A549 (cell line): ENCODE results near the gene TYW5. TPM values are rescaled to one million over a fixed set of nuclear protein-coding genes. Genes with fewer than 3 reads are reported as not detected.

Experiments used
- ATAC-seq, 2 experiments: fragments of 200-7000 bp in 1 of 2; fragments of >200 bp in 1 of 2; cut with Nextera tagmentation in 1 of 2; cut with Tn5 transposase in 1 of 2; 3 replicates each; pipeline versions ENCODE4 v1.8.0 to v1.9.1; 2018 to 2020; ENCODE audit warnings: mild to moderate bottlenecking in 1 of 2, moderate library complexity in 1 of 2
- CTCF ChIA-PET: fragments of 300-600 bp; sonication (Branson Sonifier 250); formaldehyde crosslinking; extraction: SDS; loops from one replicate; lab custom pipeline; 2021; ENCODE audit warnings: antibody characterized with exemption, inconsistent platforms; lab: Yijun Ruan, JAX
- POLR2A ChIA-PET: fragments of 350-600 bp; formaldehyde crosslinking; extraction: SDS; loops from one replicate; lab custom pipeline; 2021; ENCODE audit warnings: antibody characterized with exemption, inconsistent platforms; lab: Yijun Ruan, JAX
- DNase-seq, 2 experiments: peaks; one replicate each; pipeline versions ENCODE4 v3.0.0 to v3.0.0-alpha.2; 2011 to 2016; ENCODE audit warnings: low read depth in 1 of 2, low spot score in 1 of 2
- FAIRE-seq: peaks from 2 replicates; lab custom pipeline; 2011; peaks lifted over from hg19 to GRCh38; lab: Jason Lieb, UNC
- H3K27ac ChIP-seq, 2 experiments: fragments of >200 bp; sonication (Bioruptor Twin); formaldehyde crosslinking; 3 replicates each; pipeline ENCODE4 v1.5.1; 2016 to 2017
- H3K4me1 ChIP-seq: fragments of >200 bp; sonication (Bioruptor Twin); formaldehyde crosslinking; 3 replicates; pipeline ENCODE4 v1.6.1; 2016
- H3K4me2 ChIP-seq: fragments of >200 bp; sonication (Bioruptor Twin); formaldehyde crosslinking; 3 replicates; pipeline ENCODE4 v1.6.1; 2016
- H3K4me3 ChIP-seq: fragments of >200 bp; sonication (Bioruptor Twin); formaldehyde crosslinking; 3 replicates; pipeline ENCODE4 v1.5.1; 2016
- H3K9me3 ChIP-seq: fragments of >200 bp; sonication (Bioruptor Twin); formaldehyde crosslinking; 3 replicates; pipeline ENCODE4 v1.6.1; 2016
- BCL3 ChIP-seq: fragments of >200 bp; sonication (Bioruptor Twin); formaldehyde crosslinking; IDR thresholded peaks from 3 replicates; pipeline ENCODE4 v1.6.1; 2016
- ELK1 ChIP-seq: fragments of 150-350 bp; IDR thresholded peaks from 2 replicates; pipeline ENCODE4 v1.6.1; 2014; ENCODE audit warnings: low read depth, mild to moderate bottlenecking, low read length
- FOSB ChIP-seq: fragments of 250-450 bp; sonication (Bioruptor Pico); IDR thresholded peaks from 2 replicates; pipeline ENCODE4 v1.5.0; 2020; ENCODE audit warnings: mild to moderate bottlenecking, moderate library complexity
- FOXS1 ChIP-seq: fragments of 250-450 bp; sonication (Bioruptor Pico); IDR thresholded peaks from 2 replicates; pipeline ENCODE4 v1.5.0; 2020; ENCODE audit warnings: mild to moderate bottlenecking, moderate library complexity
- GATA3 ChIP-seq: IDR thresholded peaks from 2 replicates; pipeline ENCODE4 v1.6.1; 2012; ENCODE audit warnings: borderline replicate concordance
- HDAC2 ChIP-seq: fragments of 200-600 bp; sonication (generic); IDR thresholded peaks from 2 replicates; pipeline ENCODE4 v1.6.1; 2016
- HOXB5 ChIP-seq: fragments of 250-450 bp; sonication (Bioruptor Pico); IDR thresholded peaks from 2 replicates; pipeline ENCODE4 v1.5.0; 2020; ENCODE audit warnings: mild to moderate bottlenecking, moderate library complexity
- JUN ChIP-seq, 2 experiments: fragments of >200 bp; sonication (Bioruptor Twin); formaldehyde crosslinking; IDR thresholded peaks; 2 replicates in 1 of 2; 3 replicates in 1 of 2; pipeline ENCODE4 v1.6.1; 2016 to 2017
- KDM5A ChIP-seq: fragments of 200-600 bp; sonication (generic); IDR thresholded peaks from 2 replicates; pipeline ENCODE4 v1.6.1; 2016; ENCODE audit warnings: antibody characterized with exemption, mild to moderate bottlenecking
- MAFK ChIP-seq: fragments of 450-650 bp; IDR thresholded peaks from 2 replicates; pipeline ENCODE4 v1.6.1; 2014; ENCODE audit not compliant: partially characterized antibody
- MAX ChIP-seq: IDR thresholded peaks from 2 replicates; pipeline ENCODE4 v1.6.1; 2012
- NFE2L2 ChIP-seq: fragments of 150-350 bp; conservative IDR thresholded peaks from 2 replicates; pipeline ENCODE4 v1.6.1; 2014; ENCODE audit warnings: low read length
- POLR2A ChIP-seq: IDR thresholded peaks from 2 replicates; pipeline ENCODE4 v1.6.1; 2012; ENCODE audit warnings: mild to moderate bottlenecking, low read length
- POLR2AphosphoS2 ChIP-seq: conservative IDR thresholded peaks from 2 replicates; pipeline ENCODE4 v1.6.1; 2012; ENCODE audit warnings: low read length, improper control_type of control experiment, inconsistent platforms
- RAD21 ChIP-seq, 2 experiments: fragments of >200 bp in 1 of 2; sonication (Bioruptor Twin) in 1 of 2; formaldehyde crosslinking in 1 of 2; IDR thresholded peaks in 1 of 2; conservative IDR thresholded peaks in 1 of 2; 2 replicates in 1 of 2; 3 replicates in 1 of 2; pipeline ENCODE4 v1.6.1; 2012 to 2018; ENCODE audit warnings: inconsistent platforms in 1 of 2
- RARB ChIP-seq: fragments of 250-450 bp; sonication (Bioruptor Pico); IDR thresholded peaks from 2 replicates; pipeline ENCODE4 v1.8.0; 2021; ENCODE audit warnings: mild to moderate bottlenecking, moderate library complexity
- RCOR1 ChIP-seq: fragments of 150-350 bp; IDR thresholded peaks from 2 replicates; pipeline ENCODE4 v1.6.1; 2014; ENCODE audit warnings: antibody characterized with exemption, low read length, low read depth
- REST ChIP-seq: fragments of 200-600 bp; sonication (generic); IDR thresholded peaks from 2 replicates; pipeline ENCODE4 v1.6.1; 2016; ENCODE audit warnings: antibody characterized with exemption, mild to moderate bottlenecking, moderate library complexity
- SMC3 ChIP-seq: fragments of >200 bp; sonication (Bioruptor Twin); formaldehyde crosslinking; IDR thresholded peaks from 3 replicates; pipeline ENCODE4 v1.6.1; 2018; ENCODE audit warnings: inconsistent platforms
- ZFP36 ChIP-seq: fragments of 450-650 bp; IDR thresholded peaks from 2 replicates; pipeline ENCODE4 v1.6.1; 2014; ENCODE audit warnings: borderline replicate concordance; ENCODE audit not compliant: partially characterized antibody
- ZNF302 ChIP-seq: fragments of 250-450 bp; sonication (Bioruptor Pico); IDR thresholded peaks from 2 replicates; pipeline ENCODE4 v1.9.0; 2021; ENCODE audit warnings: inconsistent platforms, mild to moderate bottlenecking, moderate library complexity
- WGBS: methylation state at CpG from one replicate; pipeline ENCODE4 v1.1.6; 2017; ENCODE audit errors: missing lambda C conversion rate; 5-methylcytosine and 5-hydroxymethylcytosine counted together
- polyA plus RNA-seq, 4 experiments: library from polyadenylated mRNA; depleted of rRNA in 3 of 4; stranded (reverse); fragments of >200 nt; fragmentation: RNase III in 1 of 4; extraction: RNeasy Plus Mini Kit Qiagen cat#74134 plus additional on column Dnase treatment in 1 of 4; gene quantifications; 2 replicates in 3 of 4; 3 replicates in 1 of 4; pipeline ENCODE4 v1.2.3, GENCODE V29; 2011 to 2017
- TF ChIP-seq, protein P1 (sequence below): fragments of 250-450 bp; sonication (Bioruptor Pico); IDR thresholded peaks from 2 replicates; pipeline ENCODE4 v1.5.0; 2021; ENCODE audit warnings: mild to moderate bottlenecking, moderate library complexity, borderline replicate concordance

TYW5 gene
- polyA plus RNA-seq, 2 of the 4 experiments (the other 2 are of a cell fraction) = 7.8 to 15.2 TPM

GRCh38 chr2:199966405-199966804 is 11.1 kb upstream of the TYW5 start:
- TF ChIP-seq RARB (CRISPR knock-in tag) (no peak), MAFK (no peak), NFE2L2 (no peak), KDM5A (no peak), SMC3 (no peak), ELK1 (no peak), ZFP36 (no peak), RCOR1 (no peak), HDAC2 (no peak), FOXS1 (CRISPR knock-in tag) (no peak), POLR2A (no peak), REST (no peak), HOXB5 (CRISPR knock-in tag) (no peak), MAX (no peak), BCL3 (no peak), RAD21 (conservative IDR thresholded peaks at IDR 0.05 in 1 of 2, IDR thresholded peaks at IDR 0.05 in 1 of 2) (no peak)
- H3K9me3 ChIP-seq = no peaks in the 10 kb centered on the region
- POLR2A ChIA-PET = no interaction called here
- CTCF ChIA-PET = interaction anchor here (1.6 kb wide), 1 partner anchor 8 kb away, joined by 8 read pairs; no protein-coding TSS in a partner anchor
- no peak for ATAC-seq
- 86% methylated on average over 2 of the region's 2 CpGs for WGBS
- H3K4me3 ChIP-seq = no peak overlapping the region
- H3K27ac ChIP-seq = no peak overlapping the region
- no peak overlapping the region for H3K4me2 ChIP-seq
- DNase-seq = no peak
- FAIRE-seq = no peak
- H3K4me1 ChIP-seq = no peaks in the 10 kb centered on the region

DNA sequence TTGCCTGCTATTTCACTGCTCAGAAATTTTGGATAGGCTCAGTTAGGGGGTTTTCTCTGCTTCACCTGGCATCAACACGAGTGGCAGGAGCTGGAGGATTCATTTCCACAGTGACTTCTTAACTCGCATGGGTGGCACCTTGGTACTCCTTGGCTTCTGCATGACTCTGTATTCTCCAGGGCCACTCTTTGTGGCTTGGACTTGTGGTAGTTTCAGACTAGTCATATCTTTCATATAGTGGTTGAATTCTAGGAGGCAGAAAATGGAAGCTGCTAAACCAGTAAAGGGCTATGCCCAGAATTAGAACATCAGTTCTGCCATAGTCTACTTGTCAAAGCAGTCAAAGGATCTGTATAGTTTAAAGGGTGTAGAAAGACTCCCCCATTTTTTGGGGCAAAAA is 6.9 kb upstream of the TYW5 start:
- no peak overlapping the region for H3K4me2 ChIP-seq
- no peaks in the 10 kb centered on the region for H3K9me3 ChIP-seq
- 100% methylated on average over 2 of the region's 2 CpGs for WGBS
- H3K27ac ChIP-seq = no peak overlapping the region
- peaks cover 3% of the 10 kb centered on the region; the same call in 2 of the 3 replicates for H3K4me1 ChIP-seq
- FAIRE-seq (no peak), DNase-seq (no peak), ATAC-seq (no peak)
- CTCF ChIA-PET = no interaction called here
- no peak for TF ChIP-seq POLR2AphosphoS2
- TF ChIP-seq ELK1 = no peak
- no peak for TF ChIP-seq FOSB (CRISPR knock-in tag)
- no peak for TF ChIP-seq ZNF302 (CRISPR knock-in tag)
- no peak for TF ChIP-seq REST
- TF ChIP-seq ZFP36 = no peak
- TF ChIP-seq JUN (IDR thresholded peaks at IDR 0.05) = no peak
- TF ChIP-seq, protein P1, sequence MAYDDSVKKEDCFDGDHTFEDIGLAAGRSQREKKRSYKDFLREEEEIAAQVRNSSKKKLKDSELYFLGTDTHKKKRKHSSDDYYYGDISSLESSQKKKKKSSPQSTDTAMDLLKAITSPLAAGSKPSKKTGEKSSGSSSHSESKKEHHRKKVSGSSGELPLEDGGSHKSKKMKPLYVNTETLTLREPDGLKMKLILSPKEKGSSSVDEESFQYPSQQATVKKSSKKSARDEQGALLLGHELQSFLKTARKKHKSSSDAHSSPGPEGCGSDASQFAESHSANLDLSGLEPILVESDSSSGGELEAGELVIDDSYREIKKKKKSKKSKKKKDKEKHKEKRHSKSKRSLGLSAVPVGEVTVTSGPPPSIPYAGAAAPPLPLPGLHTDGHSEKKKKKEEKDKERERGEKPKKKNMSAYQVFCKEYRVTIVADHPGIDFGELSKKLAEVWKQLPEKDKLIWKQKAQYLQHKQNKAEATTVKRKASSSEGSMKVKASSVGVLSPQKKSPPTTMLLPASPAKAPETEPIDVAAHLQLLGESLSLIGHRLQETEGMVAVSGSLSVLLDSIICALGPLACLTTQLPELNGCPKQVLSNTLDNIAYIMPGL = no peak
- TF ChIP-seq RARB (CRISPR knock-in tag) = no peak
- TF ChIP-seq NFE2L2 = no peak
- no peak for TF ChIP-seq GATA3
- TF ChIP-seq FOXS1 (CRISPR knock-in tag) = no peak
- POLR2A ChIA-PET = interaction anchor here (0.6 kb wide), 1 partner anchor 12 kb away, joined by 3 read pairs; no protein-coding TSS in a partner anchor
- no peak overlapping the region for H3K4me3 ChIP-seq
